Activated CD8-positive, alpha-beta T cell treated with anti-CD3 and anti-CD28 coated beads for 36 hours (primary cell): ENCODE data around the gene ZNF268. TPM values are rescaled to one million over a fixed set of nuclear protein-coding genes. Genes with fewer than 3 reads are reported as not detected.

ENCODE experiments used
- ATAC-seq: fragments of 200-7000 bp; cut with Tn5 transposase; one replicate; pipeline ENCODE4 v1.10.0; 2021; ENCODE audit warnings: mild to moderate bottlenecking, moderate library complexity
- CTCF ChIA-PET: fragments of 350-600 bp; sonication (Branson Sonifier 250); formaldehyde crosslinking; loops from one replicate; lab custom pipeline; 2021; ENCODE audit warnings: antibody characterized with exemption; lab: Charles Lee
- POLR2A ChIA-PET: fragments of 350-600 bp; sonication (Branson Sonifier 250); formaldehyde crosslinking; loops from one replicate; lab custom pipeline; 2021; ENCODE audit warnings: antibody characterized with exemption; lab: Charles Lee
- DNase-seq: peaks from one replicate; pipeline ENCODE4 v3.0.0-alpha.2; 2020
- H3K27ac Mint-ChIP-seq: one replicate; pipeline ENCODE4 v1.8.0; 2021; ENCODE audit warnings: mild to moderate bottlenecking, mixed read lengths
- H3K27me3 Mint-ChIP-seq: one replicate; pipeline ENCODE4 v1.8.0; 2021; ENCODE audit warnings: mixed read lengths
- H3K36me3 Mint-ChIP-seq: one replicate; pipeline ENCODE4 v1.8.0; 2021; ENCODE audit warnings: low read depth, mixed read lengths
- H3K4me1 Mint-ChIP-seq: one replicate; pipeline ENCODE4 v1.8.0; 2021; ENCODE audit warnings: low read depth, mixed read lengths
- H3K4me3 Mint-ChIP-seq: one replicate; pipeline ENCODE4 v1.8.0; 2021; ENCODE audit warnings: mild to moderate bottlenecking, moderate library complexity, mixed read lengths
- H3K9me3 Mint-ChIP-seq: one replicate; pipeline ENCODE4 v1.8.0; 2021; ENCODE audit warnings: mixed read lengths
- intact Hi-C: fragments of 100-400 bp; cut with micrococcal nuclease; formaldehyde crosslinking; loops from one replicate; pipeline ENCODE4 v1.10.0; 2022
- total RNA-seq, 2 experiments: library from RNA; stranded (reverse); gene quantifications; one replicate each; pipeline ENCODE4 v1.2.3, GENCODE V29; 2021
- TF ChIP-seq, protein P1 (sequence below): fragments of 200-600 bp; IDR thresholded peaks from one replicate; pipeline ENCODE4 v1.8.0; 2022; ENCODE audit warnings: antibody characterized with exemption, mild to moderate bottlenecking

The ZNF268 gene
- total RNA-seq, 2 experiments from 2014 or later: 12.7 to 14.0 TPM

DNA sequence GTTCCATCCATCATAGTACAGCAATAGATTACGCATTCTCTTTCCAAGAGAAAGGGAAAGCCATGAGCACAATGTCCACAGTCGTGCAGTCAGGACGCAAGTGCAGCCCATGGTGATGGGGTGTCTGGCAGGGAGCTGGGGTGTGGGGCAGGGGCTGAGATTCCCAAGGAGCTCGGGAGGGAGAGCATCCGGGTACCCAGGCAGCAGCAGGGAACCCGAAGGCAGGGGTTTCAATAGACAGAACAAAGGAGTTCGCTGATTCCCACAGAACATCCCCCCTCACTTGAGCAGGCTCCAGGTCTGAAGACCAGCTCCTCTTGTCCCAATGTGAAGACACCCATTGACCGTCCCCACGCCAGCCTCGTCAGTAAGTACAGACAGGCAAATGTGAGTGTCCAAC, 40.9 kb downstream of the ZNF268 start:
- ChIA-PET CTCF (no interaction called here), POLR2A (no interaction called here)
- Mint-ChIP-seq H3K36me3 (no peaks in the 10 kb centered on the region), H3K4me1 (no peaks in the 10 kb centered on the region), H3K4me3 (no peak overlapping the region), H3K27me3 (no peaks in the 10 kb centered on the region), H3K27ac (no peak overlapping the region), H3K9me3 (peaks cover 43% of the 10 kb centered on the region)
- DNase-seq: no peak
- TF ChIP-seq, protein P1, sequence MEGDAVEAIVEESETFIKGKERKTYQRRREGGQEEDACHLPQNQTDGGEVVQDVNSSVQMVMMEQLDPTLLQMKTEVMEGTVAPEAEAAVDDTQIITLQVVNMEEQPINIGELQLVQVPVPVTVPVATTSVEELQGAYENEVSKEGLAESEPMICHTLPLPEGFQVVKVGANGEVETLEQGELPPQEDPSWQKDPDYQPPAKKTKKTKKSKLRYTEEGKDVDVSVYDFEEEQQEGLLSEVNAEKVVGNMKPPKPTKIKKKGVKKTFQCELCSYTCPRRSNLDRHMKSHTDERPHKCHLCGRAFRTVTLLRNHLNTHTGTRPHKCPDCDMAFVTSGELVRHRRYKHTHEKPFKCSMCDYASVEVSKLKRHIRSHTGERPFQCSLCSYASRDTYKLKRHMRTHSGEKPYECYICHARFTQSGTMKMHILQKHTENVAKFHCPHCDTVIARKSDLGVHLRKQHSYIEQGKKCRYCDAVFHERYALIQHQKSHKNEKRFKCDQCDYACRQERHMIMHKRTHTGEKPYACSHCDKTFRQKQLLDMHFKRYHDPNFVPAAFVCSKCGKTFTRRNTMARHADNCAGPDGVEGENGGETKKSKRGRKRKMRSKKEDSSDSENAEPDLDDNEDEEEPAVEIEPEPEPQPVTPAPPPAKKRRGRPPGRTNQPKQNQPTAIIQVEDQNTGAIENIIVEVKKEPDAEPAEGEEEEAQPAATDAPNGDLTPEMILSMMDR: no peak
- ATAC-seq: no peak
- intact Hi-C loops: no loop called here

DNA sequence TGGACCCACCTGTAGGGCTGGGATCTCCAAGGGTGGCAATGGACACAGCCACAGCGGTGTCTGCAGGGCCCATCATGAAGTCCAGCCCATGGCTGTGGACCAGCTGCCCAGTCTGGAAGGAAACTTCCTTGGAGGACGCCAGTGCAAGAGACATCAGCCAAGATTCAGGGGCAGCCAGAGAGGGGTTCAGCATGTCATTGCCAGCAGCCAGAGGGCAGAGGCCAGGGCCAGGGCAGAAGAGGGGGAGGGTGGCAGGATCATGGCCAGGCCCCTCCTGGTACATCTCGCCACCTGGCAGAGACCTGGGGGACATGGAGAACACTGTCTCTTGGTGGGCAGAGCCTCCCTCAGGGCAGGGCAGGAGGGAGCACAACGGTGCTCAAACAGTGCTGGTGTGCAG, 44.2 kb downstream of the ZNF268 start:
- ChIA-PET POLR2A (no interaction called here), CTCF (no interaction called here)
- TF ChIP-seq, protein P1: no peak
- Mint-ChIP-seq H3K4me3 (no peak overlapping the region), H3K4me1 (no peaks in the 10 kb centered on the region), H3K9me3 (peaks cover 16% of the 10 kb centered on the region), H3K27me3 (no peaks in the 10 kb centered on the region), H3K36me3 (no peaks in the 10 kb centered on the region), H3K27ac (no peak overlapping the region)
- intact Hi-C loops: no loop called here
- no peak for DNase-seq
- no peak for ATAC-seq

DNA sequence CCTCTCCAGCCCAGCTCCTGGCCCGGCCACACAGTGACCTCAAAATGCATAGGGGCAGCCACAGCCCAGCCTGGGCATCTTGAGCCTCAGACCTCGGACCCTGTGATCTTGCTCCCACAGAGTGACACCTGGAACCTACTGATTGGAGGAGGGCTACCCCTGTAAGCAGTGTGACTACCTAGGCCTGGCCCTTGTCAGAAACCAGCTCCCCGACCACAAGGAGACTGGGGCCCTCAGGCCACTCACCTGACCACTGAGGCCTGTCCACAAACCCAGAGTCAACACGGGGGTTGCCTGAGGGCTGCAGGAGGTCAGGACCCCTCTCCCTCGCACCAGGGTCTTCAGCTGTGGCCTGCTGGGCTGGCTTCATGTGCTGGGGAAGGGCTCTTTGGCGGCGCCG, 45.4 kb downstream of the ZNF268 start:
- no peak for ATAC-seq
- Mint-ChIP-seq H3K4me3 (no peak overlapping the region), H3K27ac (no peak overlapping the region), H3K36me3 (no peaks in the 10 kb centered on the region), H3K27me3 (no peaks in the 10 kb centered on the region), H3K4me1 (no peaks in the 10 kb centered on the region), H3K9me3 (peaks cover 16% of the 10 kb centered on the region)
- CTCF ChIA-PET: no interaction called here
- POLR2A ChIA-PET: no interaction called here
- no peak for DNase-seq
- TF ChIP-seq, protein P1: no peak
- intact Hi-C loops: no loop called here

DNA sequence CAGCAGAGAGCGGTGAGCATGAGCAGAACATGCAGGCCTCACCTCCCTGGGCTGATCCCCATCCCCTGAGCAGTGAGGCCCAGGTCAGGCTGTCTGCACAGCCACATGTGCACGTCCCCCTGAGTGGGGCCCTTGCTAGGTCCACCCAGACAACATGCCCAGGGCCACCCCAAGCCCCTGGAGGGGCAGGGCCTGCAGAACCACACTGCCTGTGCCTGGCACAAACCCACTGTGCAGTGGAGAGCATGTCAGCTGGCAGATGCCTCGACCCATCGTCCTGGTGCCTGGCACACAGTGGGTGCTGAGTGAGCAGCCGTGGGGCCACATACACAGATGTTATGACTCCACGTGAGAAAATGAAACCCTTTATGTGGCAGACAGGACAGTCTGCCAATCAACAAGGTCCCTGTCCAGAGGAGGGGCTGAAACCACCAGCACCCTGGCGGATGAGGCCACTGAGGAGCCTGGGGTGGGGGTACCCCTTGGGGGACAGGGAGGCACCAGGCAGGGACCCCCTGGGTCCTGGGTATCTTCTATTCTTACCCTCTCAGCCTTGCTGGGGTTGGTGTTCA, 46.1 kb downstream of the ZNF268 start:
- no peak overlapping the region for H3K27ac Mint-ChIP-seq
- H3K9me3 Mint-ChIP-seq: peaks cover 10% of the 10 kb centered on the region
- POLR2A ChIA-PET: no interaction called here
- CTCF ChIA-PET: no interaction called here
- no peak for ATAC-seq
- no peak for DNase-seq
- TF ChIP-seq, protein P1: no peak
- no peak overlapping the region for H3K4me3 Mint-ChIP-seq
- no peaks in the 10 kb centered on the region for H3K36me3 Mint-ChIP-seq
- no peaks in the 10 kb centered on the region for H3K27me3 Mint-ChIP-seq
- no peaks in the 10 kb centered on the region for H3K4me1 Mint-ChIP-seq
- intact Hi-C loops: no loop called here

DNA sequence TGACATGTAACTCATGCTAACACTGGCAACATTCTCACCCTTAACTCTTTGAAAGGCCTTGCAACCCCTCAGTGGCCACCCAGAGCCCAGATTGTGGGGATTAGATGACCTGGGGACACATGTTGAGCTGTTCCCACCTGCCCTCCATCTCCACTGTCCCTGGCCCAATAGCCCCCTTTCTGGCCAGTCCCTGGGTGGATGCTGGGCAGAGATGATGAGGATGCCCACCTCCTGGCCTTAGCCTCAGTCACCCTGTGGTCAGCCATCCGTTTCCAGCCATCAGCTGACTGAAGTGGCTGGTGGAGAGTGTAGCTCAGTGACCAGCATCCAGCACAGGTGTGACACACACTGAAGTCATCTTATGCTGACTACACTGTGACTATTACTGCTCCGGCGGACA, 49.7 kb downstream of the ZNF268 start:
- intact Hi-C loops: no loop called here
- DNase-seq: no peak
- Mint-ChIP-seq H3K27ac (no peak overlapping the region), H3K4me3 (no peak overlapping the region), H3K9me3 (peaks cover 5% of the 10 kb centered on the region), H3K36me3 (no peaks in the 10 kb centered on the region), H3K27me3 (no peaks in the 10 kb centered on the region), H3K4me1 (no peaks in the 10 kb centered on the region)
- ChIA-PET POLR2A (interaction anchor here (0.8 kb wide), 1 partner anchor 204 kb away, joined by 4 read pairs; no protein-coding TSS in a partner anchor), CTCF (no interaction called here)
- TF ChIP-seq, protein P1: no peak
- no peak for ATAC-seq
